ENCODE measurements around the gene NOTUM. TPM values are rescaled to one million over a fixed set of nuclear protein-coding genes. Genes with fewer than 3 reads are reported as not detected.

Gene NOTUM
- total RNA-seq: under 0.01 and 0.76 TPM in 2 replicates

DNA sequence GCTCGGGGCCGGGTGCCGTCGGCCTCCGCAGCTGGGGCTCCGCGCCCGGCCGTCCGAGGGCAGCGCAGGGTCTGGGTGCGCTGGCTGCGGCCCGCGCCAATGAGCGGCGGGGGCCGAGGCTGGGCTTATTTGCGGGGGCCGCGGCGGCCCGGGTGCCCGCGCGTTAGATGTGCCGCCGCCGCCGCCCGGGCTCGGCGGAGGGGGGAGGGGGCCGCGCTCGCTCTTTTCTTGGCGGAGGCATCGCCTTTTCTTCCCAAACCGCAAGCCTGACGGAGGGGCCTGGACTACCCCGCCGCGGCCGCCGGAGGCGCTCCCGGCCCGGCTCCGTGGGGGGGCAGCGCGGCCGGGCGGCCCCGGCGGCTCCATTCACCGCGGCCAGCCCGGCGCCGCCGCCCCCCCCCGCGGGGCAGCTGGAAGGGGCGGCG is at the start of gene NOTUM:
Gene NOTUM, minus strand, starts transcription at position 101 of the 425 bp plus-strand sequence. CDS start 278 bp downstream, outside the sequence.

DNA sequence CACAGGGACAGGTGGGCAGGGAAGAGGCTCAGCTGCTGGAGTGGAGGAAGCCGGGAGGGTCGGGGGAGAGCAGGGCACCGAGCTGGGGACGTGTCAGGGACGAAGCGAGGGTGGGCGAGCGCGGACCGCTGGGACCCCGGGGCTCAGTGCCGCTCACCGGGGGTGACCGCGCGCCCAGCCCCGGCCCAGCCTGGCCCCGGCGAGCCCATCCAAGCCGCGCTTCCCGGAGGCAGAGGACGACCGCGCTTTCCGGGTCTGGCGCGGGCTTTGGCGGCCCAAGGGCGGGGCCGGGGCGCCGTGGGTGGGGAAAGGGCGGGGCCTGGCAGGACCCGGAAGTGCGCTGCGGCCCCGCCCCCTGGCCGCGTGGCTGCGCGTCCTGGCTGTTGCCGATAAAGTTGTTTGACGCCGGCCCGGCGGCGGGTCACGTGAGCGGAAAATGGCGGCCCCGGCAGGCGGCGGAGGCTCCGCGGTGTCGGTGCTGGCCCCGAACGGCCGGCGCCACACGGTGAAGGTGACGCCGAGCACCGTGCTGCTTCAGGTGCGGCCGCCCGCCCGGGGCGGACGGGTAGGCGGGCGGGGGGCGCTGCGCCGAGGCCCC is 16.3 kb upstream of the NOTUM start, which contains the start of gene ASPSCR1:
Gene ASPSCR1, plus strand, starts transcription at position 419 of the 598 bp plus-strand sequence. Its CDS starts 18 bp downstream, at position 437.

DNA sequence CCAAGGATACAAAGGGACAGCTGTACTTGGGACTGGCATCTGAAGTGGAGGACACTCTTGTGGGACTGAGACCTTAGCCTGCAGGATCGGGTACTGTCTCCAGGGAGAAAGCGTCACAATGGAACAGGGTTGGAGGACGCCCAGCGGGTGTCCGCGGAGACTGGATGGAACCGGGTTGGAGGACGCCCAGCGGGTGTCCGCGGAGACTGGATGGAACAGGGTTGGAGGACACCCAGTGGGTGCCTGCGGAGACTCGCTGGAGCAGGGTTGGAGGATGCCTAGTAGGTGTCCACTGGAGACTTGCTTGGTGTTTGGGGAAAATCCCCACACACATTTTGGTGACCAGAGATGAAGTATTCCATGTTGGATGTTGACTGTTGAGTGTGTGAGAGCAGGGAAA is 13.8 kb downstream of the NOTUM start, which contains the start of gene MYADML2:
Gene MYADML2, minus strand, starts transcription at position 45 of the 400 bp plus-strand sequence. CDS start 5,492 bp downstream, outside the sequence.

GRCh38 chr17:81927653-81928543 is 33.1 kb downstream of the NOTUM start, which contains the start of gene MAFG:
MAFG (minus strand) TSS chr17:81927735; CDS start chr17:81923185, 4,550 bp downstream.

DNA sequence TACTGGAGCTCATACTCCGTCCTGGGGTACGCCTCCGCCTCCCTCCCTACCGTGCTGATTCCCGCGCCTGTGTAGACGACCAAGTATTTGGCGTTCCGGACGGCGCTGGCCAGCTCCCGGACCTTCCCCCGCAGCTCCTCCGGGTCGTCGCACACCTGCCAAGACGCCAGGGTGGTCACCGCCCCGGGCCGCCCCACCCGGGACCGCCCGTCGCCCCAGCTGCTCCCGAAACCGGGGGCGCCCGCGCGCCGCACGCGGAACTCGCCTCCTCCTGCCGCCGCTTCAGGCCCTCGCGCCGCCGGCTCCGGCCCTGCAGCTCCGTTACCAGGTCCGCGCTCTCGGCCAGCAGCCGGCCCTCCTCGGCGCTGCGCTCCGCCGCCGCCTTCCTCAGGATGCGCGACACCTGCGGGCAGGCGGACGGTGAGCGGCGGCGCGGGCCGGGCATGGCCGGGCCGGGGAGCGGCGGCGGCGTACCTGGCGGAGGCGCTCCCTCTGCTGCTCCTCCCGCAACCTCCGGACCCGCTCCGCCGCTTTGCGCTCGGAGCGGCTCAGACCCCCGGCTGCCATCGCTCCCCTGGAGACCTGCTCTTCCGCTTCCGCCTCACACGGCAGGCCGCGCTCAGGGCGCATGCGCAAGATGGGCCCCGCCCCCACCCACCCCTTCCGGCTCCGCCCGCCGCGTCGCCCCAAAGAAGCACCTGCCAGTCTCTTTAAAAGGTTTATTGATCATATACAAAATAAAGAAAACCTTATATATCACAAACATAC is 43.2 kb downstream of the NOTUM start, which contains the start of gene SIRT7:
Gene SIRT7, minus strand, starts transcription at position 612 of the 768 bp plus-strand sequence. Its CDS starts 45 bp downstream, at position 567.

DNA sequence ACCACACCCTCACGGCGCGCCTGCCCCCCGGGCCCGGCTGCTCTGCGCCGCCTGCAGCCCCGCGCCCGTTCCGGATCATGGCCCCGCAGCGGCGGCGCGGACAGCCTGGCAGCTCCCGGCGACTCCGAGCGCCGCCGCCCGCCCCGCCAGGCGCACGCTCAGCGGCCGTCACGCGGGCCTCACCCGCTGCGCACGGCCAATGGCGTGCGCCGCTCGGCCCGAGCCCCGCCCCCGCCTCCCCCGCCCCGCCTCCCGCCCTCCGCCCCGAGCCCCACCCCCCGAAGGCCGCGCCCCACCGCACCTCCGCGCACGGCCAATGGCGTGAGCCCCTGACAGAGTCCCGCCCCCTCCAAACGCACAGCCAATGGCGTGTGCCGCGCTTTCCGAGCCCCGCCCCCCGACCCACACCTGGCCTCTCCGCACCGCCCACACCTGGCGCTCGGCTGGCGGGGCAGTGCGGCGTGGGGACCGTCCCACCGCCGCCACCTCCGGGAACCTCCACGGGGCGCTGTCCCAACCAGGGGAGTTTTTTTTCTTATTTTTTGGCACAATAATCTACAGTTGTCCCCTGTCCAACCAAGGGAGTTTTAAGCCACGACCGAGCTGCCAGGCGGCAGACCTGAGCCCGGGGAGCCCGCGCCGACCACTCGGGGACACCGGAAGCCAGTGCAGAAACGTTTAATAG is 49.6 kb downstream of the NOTUM start, which contains the start of gene PCYT2:
Gene PCYT2, minus strand, starts transcription at position 123 of the 685 bp plus-strand sequence. Its CDS starts 44 bp downstream, at position 79.

Other genes starting within 250 kb of the NOTUM start
- 17.6 and 23.5 TPM in 2 replicates for gene SLC25A10, start 248.9 kb downstream of the NOTUM start, total RNA-seq
- gene GCGR, start 157.0 kb downstream of the NOTUM start, total RNA-seq: not detected in 2 replicates
- gene MCRIP1, start 127.9 kb downstream of the NOTUM start, total RNA-seq: 91.2 and 156 TPM in 2 replicates
- not detected in 2 replicates for gene PPP1R27, start 126.1 kb downstream of the NOTUM start, total RNA-seq
- gene P4HB, start 100.7 kb downstream of the NOTUM start, total RNA-seq: 991 and 1,042 TPM in 2 replicates
- gene ARHGDIA, start 89.8 kb downstream of the NOTUM start, total RNA-seq: 215 and 257 TPM in 2 replicates
- gene ALYREF, start 69.6 kb downstream of the NOTUM start, total RNA-seq: 155 and 174 TPM in 2 replicates
- gene ANAPC11, start 69.5 kb downstream of the NOTUM start, total RNA-seq: 106 and 139 TPM in 2 replicates
- gene NPB, start 58.9 kb downstream of the NOTUM start, total RNA-seq: 0.65 TPM in 1 of 2 replicates, not detected in the other
- 26.5 and 45.9 TPM in 2 replicates for gene PCYT2, start 49.8 kb downstream of the NOTUM start, total RNA-seq
- gene SIRT7, start 43.0 kb downstream of the NOTUM start, total RNA-seq: 16.0 and 18.0 TPM in 2 replicates
- 21.9 and 24.7 TPM in 2 replicates for gene MAFG, start 33.5 kb downstream of the NOTUM start, total RNA-seq
- gene PYCR1, start 23.9 kb downstream of the NOTUM start, total RNA-seq: 90.8 and 128 TPM in 2 replicates
- not detected in 2 replicates for gene MYADML2, start 14.0 kb downstream of the NOTUM start, total RNA-seq
- 21.7 and 31.4 TPM in 2 replicates for gene ASPSCR1, start 16.4 kb upstream of the NOTUM start, total RNA-seq
- 33.0 and 45.1 TPM in 2 replicates for gene CENPX, start 61.7 kb upstream of the NOTUM start, total RNA-seq
- 13.9 and 17.3 TPM in 2 replicates for gene LRRC45, start 62.1 kb upstream of the NOTUM start, total RNA-seq
- 17.0 and 36.3 TPM in 2 replicates for gene RAC3, start 70.5 kb upstream of the NOTUM start, total RNA-seq
- gene DCXR, start 76.5 kb upstream of the NOTUM start, total RNA-seq: 40.1 and 43.4 TPM in 2 replicates
- gene RFNG, start 90.6 kb upstream of the NOTUM start, total RNA-seq: 22.4 and 45.7 TPM in 2 replicates
- gene GPS1, start 90.7 kb upstream of the NOTUM start, total RNA-seq: 116 and 131 TPM in 2 replicates
- gene DUS1L, start 104.6 kb upstream of the NOTUM start, total RNA-seq: 63.3 and 68.3 TPM in 2 replicates
- gene FASN, start 137.0 kb upstream of the NOTUM start, total RNA-seq: 92.1 and 158 TPM in 2 replicates

All from vein endothelial cell (primary cell).